Liver (tissue), 3 donors: ENCODE results near the gene PELI3.

Source experiments
- EGR1 ChIP-seq, 2 donors: IDR thresholded peaks; 2 replicates each; pipeline ENCODE4 v1.6.1; 2016 to 2018; ENCODE audit warnings: antibody characterized with exemption in 2 of 2, low read depth in 2 of 2
- FOXA1 ChIP-seq: IDR thresholded peaks from 2 replicates; pipeline ENCODE4 v1.6.1; 2016; ENCODE audit warnings: antibody characterized with exemption
- SP1 ChIP-seq: IDR thresholded peaks from 2 replicates; pipeline ENCODE4 v1.6.1; 2018; ENCODE audit warnings: antibody characterized with exemption, mild to moderate bottlenecking
- TAF1 ChIP-seq: conservative IDR thresholded peaks from 2 replicates; pipeline ENCODE4 v1.6.1; 2016; ENCODE audit warnings: antibody characterized with exemption, mild to moderate bottlenecking
- TF ChIP-seq, protein P1 (sequence below): fragments of 150-350 bp; IDR thresholded peaks from 2 replicates; pipeline ENCODE4 v1.5.1; 2017; ENCODE audit warnings: improper control_type of control experiment, low read depth, low read length; ENCODE audit not compliant: missing input control
- TF ChIP-seq, protein P2 (sequence below): IDR thresholded peaks from 2 replicates; pipeline ENCODE4 v1.6.1; 2016; ENCODE audit warnings: antibody characterized with exemption
- donor health status: healthy.
- donor health status: healthy.

GRCh38 chr11:66498506-66498905, 31.8 kb downstream of the PELI3 start:
- no peak for TF ChIP-seq TAF1
- TF ChIP-seq, protein P1, sequence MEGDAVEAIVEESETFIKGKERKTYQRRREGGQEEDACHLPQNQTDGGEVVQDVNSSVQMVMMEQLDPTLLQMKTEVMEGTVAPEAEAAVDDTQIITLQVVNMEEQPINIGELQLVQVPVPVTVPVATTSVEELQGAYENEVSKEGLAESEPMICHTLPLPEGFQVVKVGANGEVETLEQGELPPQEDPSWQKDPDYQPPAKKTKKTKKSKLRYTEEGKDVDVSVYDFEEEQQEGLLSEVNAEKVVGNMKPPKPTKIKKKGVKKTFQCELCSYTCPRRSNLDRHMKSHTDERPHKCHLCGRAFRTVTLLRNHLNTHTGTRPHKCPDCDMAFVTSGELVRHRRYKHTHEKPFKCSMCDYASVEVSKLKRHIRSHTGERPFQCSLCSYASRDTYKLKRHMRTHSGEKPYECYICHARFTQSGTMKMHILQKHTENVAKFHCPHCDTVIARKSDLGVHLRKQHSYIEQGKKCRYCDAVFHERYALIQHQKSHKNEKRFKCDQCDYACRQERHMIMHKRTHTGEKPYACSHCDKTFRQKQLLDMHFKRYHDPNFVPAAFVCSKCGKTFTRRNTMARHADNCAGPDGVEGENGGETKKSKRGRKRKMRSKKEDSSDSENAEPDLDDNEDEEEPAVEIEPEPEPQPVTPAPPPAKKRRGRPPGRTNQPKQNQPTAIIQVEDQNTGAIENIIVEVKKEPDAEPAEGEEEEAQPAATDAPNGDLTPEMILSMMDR: no peak
- no peak for TF ChIP-seq SP1
- TF ChIP-seq EGR1 (IDR thresholded peaks at IDR 0.05; ENCODE audit: low read depth in 2 of 2): no peak
- TF ChIP-seq FOXA1: no peak
- TF ChIP-seq, protein P2, sequence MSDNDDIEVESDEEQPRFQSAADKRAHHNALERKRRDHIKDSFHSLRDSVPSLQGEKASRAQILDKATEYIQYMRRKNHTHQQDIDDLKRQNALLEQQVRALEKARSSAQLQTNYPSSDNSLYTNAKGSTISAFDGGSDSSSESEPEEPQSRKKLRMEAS: no peak
